ENCODE measurements around the gene KIAA0825. TPM values are rescaled to one million over a fixed set of nuclear protein-coding genes. Genes with fewer than 3 reads are reported as not detected.

KIAA0825 gene
- total and polyA plus RNA-seq, 2 of the 8 experiments (the other 6 are each of a cell fraction or from before 2014, with no cell fraction given) = 0.60 to 1.0 TPM

- H3K4me3 ChIP-seq (ENCODE audit: extremely low read depth in 1 of 4, insufficient read depth in 2 of 4, low read depth in 3 of 4, low read length in 4 of 4) = no peak overlapping the region
- POLR2A ChIA-PET (ENCODE audit: partially characterized antibody) = no interaction called here
- no peak overlapping the region for H4K91ac ChIP-seq (replicated peaks; ENCODE audit: insufficient read length, low read length)
- no peak overlapping the region for H3K4me2 ChIP-seq (ENCODE audit: insufficient read depth in 1 of 2, low read depth in 2 of 2, low read length in 2 of 2)
- H4K5ac ChIP-seq (ENCODE audit: insufficient read length, low read depth, low read length) = no peak overlapping the region
- no peak overlapping the region for H2BK12ac ChIP-seq (ENCODE audit: low read depth, low read length)
- H3K79me1 ChIP-seq (ENCODE audit: low read depth, low read length) = no peaks in the 10 kb centered on the region
- no peak overlapping the region for H4K8ac ChIP-seq (ENCODE audit: extremely low read depth, insufficient read depth, low read length)
- 79% methylated on average over 4 of the region's 4 CpGs; no CpG with 5 or more reads in 1 of the 2 experiments for WGBS, 2 experiments (ENCODE audit: extremely low coverage in 1 of 2, insufficient coverage in 1 of 2, insufficient read length in 1 of 2, insufficient replicate concordance in 2 of 2, low coverage in 1 of 2, low lambda C conversion rate in 2 of 2, missing lambda C conversion rate in 1 of 2)
- H2AK5ac ChIP-seq (ENCODE audit: low read depth, low read length) = no peak overlapping the region
- H3K23me2 ChIP-seq (ENCODE audit: low read depth, low read length) = no peaks in the 10 kb centered on the region
- H2BK120ac ChIP-seq (replicated peaks; ENCODE audit: low read depth, low read length) = no peak overlapping the region
- CTCF ChIA-PET (ENCODE audit: partially characterized antibody) = interaction anchor here (1.1 to 1.5 kb wide), 4 partner anchors 9 to 16 kb away, joined by 3 to 4 read pairs (median 4); no protein-coding TSS in a partner anchor
- no peak overlapping the region for H3K23ac ChIP-seq (ENCODE audit: insufficient read length)
- H4K20me1 ChIP-seq (replicated peaks in 1 of 2; ENCODE audit: control insufficient read depth in 1 of 2, insufficient read depth in 2 of 2, low read length in 2 of 2) = no peaks in the 10 kb centered on the region
- H3K4ac ChIP-seq (replicated peaks; ENCODE audit: insufficient read length, low read depth, low read length) = no peak overlapping the region
- H3K9me3 ChIP-seq (ENCODE audit: insufficient read depth in 2 of 2, low read depth in 1 of 2, low read length in 1 of 2) = no peaks in the 10 kb centered on the region
- no peak overlapping the region for H2BK15ac ChIP-seq (ENCODE audit: low read length)
- FAIRE-seq (no peak), DNase-seq (ENCODE audit: low read depth in 1 of 2, low spot score in 2 of 2) (no peak)
- peak overlapping the region; percentile 51; the same call in 1 of the 2 replicates for H2AFZ ChIP-seq (ENCODE audit: low read length)
- peaks cover 0 to 3% (median 0%) of the 10 kb centered on the region in 4 experiments; a peak in 1 of 7 replicates for H3K4me1 ChIP-seq (replicated peaks in 1 of 4; ENCODE audit: control insufficient read depth in 3 of 4, insufficient read depth in 4 of 4, low read length in 3 of 4)
- no peaks in the 10 kb centered on the region for H3K36me3 ChIP-seq (ENCODE audit: control insufficient read depth in 2 of 4, insufficient read depth in 4 of 4, low read length in 3 of 4)
- H3K18ac ChIP-seq (ENCODE audit: extremely low read depth, low read length) = no peak overlapping the region
- no peak overlapping the region for H3K56ac ChIP-seq (replicated peaks; ENCODE audit: insufficient read length, low read depth, low read length)
- no peak overlapping the region for H2BK5ac ChIP-seq (ENCODE audit: low read depth, low read length)
- H3K14ac ChIP-seq (ENCODE audit: insufficient read length) = no peak overlapping the region
- H3K79me2 ChIP-seq (ENCODE audit: control insufficient read depth in 1 of 2, insufficient read depth in 2 of 2, low read length in 2 of 2) = no peaks in the 10 kb centered on the region
- no peaks in the 10 kb centered on the region for H3K27me3 ChIP-seq (replicated peaks in 1 of 4; ENCODE audit: control insufficient read depth in 3 of 4, extremely low read depth in 1 of 4, insufficient read depth in 3 of 4, low read length in 3 of 4)
- H3K9ac ChIP-seq (replicated peaks in 1 of 4; ENCODE audit: extremely low read depth in 1 of 4, low read depth in 3 of 4, low read length in 3 of 4) = no peak overlapping the region
- no peak overlapping the region for H3K27ac ChIP-seq (ENCODE audit: low read depth, low read length)
- no peak overlapping the region for H2BK20ac ChIP-seq (ENCODE audit: low read length)
- TF ChIP-seq EGR1 (IDR thresholded peaks at IDR 0.05; ENCODE audit: borderline replicate concordance, low read depth, low read length) (no peak), TAF7 (optimal IDR thresholded peaks at IDR 0.05; ENCODE audit: borderline replicate concordance, low read depth, low read length) (no peak), HDAC6 (IDR thresholded peaks at IDR 0.05; ENCODE audit: low read depth, low read length) (no peak), KDM4A (IDR thresholded peaks at IDR 0.05; ENCODE audit: low read depth, low read length, severe bottlenecking) (no peak), CBX8 (IDR thresholded peaks at IDR 0.05; ENCODE audit: borderline replicate concordance, low read depth, low read length) (no peak), RNF2 (IDR thresholded peaks at IDR 0.05; ENCODE audit: borderline replicate concordance, low read depth, low read length, missing control alignments, poor library complexity, severe bottlenecking) (no peak), HDAC2 (IDR thresholded peaks at IDR 0.05; ENCODE audit: borderline replicate concordance in 1 of 2, low read depth in 2 of 2, low read length in 2 of 2) (no peak), SAP30 (IDR thresholded peaks at IDR 0.05; ENCODE audit: insufficient read depth, insufficient replicate concordance, low read length) (no peak), SIX5 (IDR thresholded peaks at IDR 0.05; ENCODE audit: low read depth, low read length) (no peak), KDM5A (IDR thresholded peaks at IDR 0.05; ENCODE audit: low read length) (no peak), TEAD4 (IDR thresholded peaks at IDR 0.05; ENCODE audit: low read depth, low read length) (no peak)
These were observed 109.8 kb downstream of the KIAA0825 start for GRCh38 chr5:94508461-94509148.
